PC-9 (cell line): Measurements from ENCODE around the gene ARL9. TPM values are rescaled to one million over a fixed set of nuclear protein-coding genes. Genes with fewer than 3 reads are reported as not detected.

Experiments used
- BruUV-seq: library from RNA; stranded (reverse); fragments of 400-500 nt; replicated peaks from 2 replicates; lab custom pipeline; 2021; lab: Mats Ljungman, UMichigan
- CTCF ChIA-PET: fragments of 300-600 bp; sonication (Branson Sonifier 250); formaldehyde crosslinking; loops from one replicate; lab custom pipeline; 2022; ENCODE audit warnings: antibody characterized with exemption; lab: Charles Lee
- POLR2A ChIA-PET: fragments of 300-600 bp; sonication (Branson Sonifier 250); formaldehyde crosslinking; loops from one replicate; lab custom pipeline; 2022; ENCODE audit warnings: antibody characterized with exemption; ENCODE audit not compliant: unreplicated experiment; lab: Charles Lee
- DNase-seq, 2 experiments: peaks; one replicate each; pipeline versions ENCODE4 v3.0.0 to v3.0.0-alpha.2; 2015 to 2022; ENCODE audit warnings: mixed read lengths in 1 of 2
- H2AFZ ChIP-seq: fragments of 200-600 bp; sonication (generic); 2 replicates; pipeline ENCODE4 v1.8.1; 2017; ENCODE audit warnings: antibody characterized with exemption
- H3F3A ChIP-seq: fragments of 200-600 bp; sonication (generic); 2 replicates; pipeline ENCODE4 v1.8.1; 2017; ENCODE audit warnings: antibody characterized with exemption, mild to moderate bottlenecking, low read depth; ENCODE audit not compliant: insufficient read depth
- H3K27ac ChIP-seq: fragments of 200-600 bp; sonication (generic); 2 replicates; pipeline ENCODE4 v1.6.1; 2016; ENCODE audit warnings: mixed run types
- H3K27me3 ChIP-seq: fragments of 200-600 bp; sonication (generic); 2 replicates; pipeline ENCODE4 v1.6.1; 2016; ENCODE audit warnings: low read depth, mixed run types; ENCODE audit not compliant: insufficient read depth
- H3K36me3 ChIP-seq: fragments of 200-600 bp; sonication (generic); 2 replicates; pipeline ENCODE4 v1.6.1; 2016; ENCODE audit warnings: low read depth, mixed run types
- H3K4me1 ChIP-seq: fragments of 200-600 bp; sonication (generic); replicated peaks from 2 replicates; pipeline ENCODE4 v1.6.1; 2016; ENCODE audit warnings: mixed run types; ENCODE audit not compliant: insufficient read depth
- H3K4me2 ChIP-seq: fragments of 200-600 bp; sonication (generic); 2 replicates; pipeline ENCODE4 v1.6.1; 2017; ENCODE audit warnings: mixed run types
- H3K4me3 ChIP-seq: fragments of 200-600 bp; sonication (generic); 2 replicates; pipeline ENCODE4 v1.6.1; 2016; ENCODE audit warnings: mixed run types
- H3K79me2 ChIP-seq: fragments of 200-600 bp; sonication (generic); 2 replicates; pipeline ENCODE4 v1.6.1; 2017; ENCODE audit warnings: low read depth, mixed run types
- H3K9me2 ChIP-seq: fragments of 200-600 bp; sonication (generic); 2 replicates; pipeline ENCODE4 v1.8.1; 2017; ENCODE audit warnings: mild to moderate bottlenecking; ENCODE audit not compliant: insufficient read depth
- H3K9me3 ChIP-seq: fragments of 200-600 bp; sonication (generic); 2 replicates; pipeline ENCODE4 v1.8.1; 2016; ENCODE audit warnings: low read depth; ENCODE audit not compliant: insufficient read depth
- H4K20me1 ChIP-seq: fragments of 200-600 bp; sonication (generic); 2 replicates; pipeline ENCODE4 v1.8.1; 2017; ENCODE audit not compliant: insufficient read depth
- CTCF ChIP-seq: fragments of 200-600 bp; sonication (generic); conservative IDR thresholded peaks from 2 replicates; pipeline ENCODE4 v1.6.1; 2017; ENCODE audit warnings: mixed run types, antibody characterized with exemption, mild to moderate bottlenecking, moderate library complexity
- EZH2 ChIP-seq: fragments of 200-600 bp; sonication (generic); IDR thresholded peaks from 2 replicates; pipeline ENCODE4 v1.8.0; 2017; ENCODE audit warnings: antibody characterized with exemption, low read depth
- intact Hi-C: fragments of 100-400 bp; cut with micrococcal nuclease; formaldehyde crosslinking; loops from one replicate; pipeline ENCODE4 v1.10.0; 2022; ENCODE audit not compliant: unreplicated experiment
- total RNA-seq: library from RNA; stranded (reverse); gene quantifications from 2 replicates; pipeline ENCODE4 v1.2.3, GENCODE V29; 2021

ARL9 gene
- total RNA-seq, 1 experiment from 2014 or later, result not detected

GRCh38 chr4:56469489-56470210 lies 35.9 kb upstream of the ARL9 start:
- Histone ChIP-seq H2AFZ (no peak overlapping the region), H3K4me1 (peaks cover 26% of the 10 kb centered on the region), H3K27me3 (no peaks in the 10 kb centered on the region), H3K9me2 (no peaks in the 10 kb centered on the region), H3K36me3 (peaks cover 28% of the 10 kb centered on the region; the same call in 1 of the 2 replicates), H3K9me3 (no peaks in the 10 kb centered on the region), H3K4me3 (peak overlapping the region; percentile 96; the same call in 1 of the 2 replicates), H3K27ac (no peak overlapping the region), H3K79me2 (peaks cover 61% of the 10 kb centered on the region), H3K4me2 (peak overlapping the region; percentile 87), H4K20me1 (0 out of 2 replicates have a peak, but pooled peaks cover 9% of the 10 kb centered on the region), H3F3A (peaks cover 9% of the 10 kb centered on the region; the same call in 1 of the 2 replicates)
- TF ChIP-seq CTCF, result no peak
- no peak for TF ChIP-seq EZH2
- ChIA-PET POLR2A (no interaction called here), CTCF (interaction anchor here (0.7 kb wide), 1 partner anchor 367 kb away, joined by 3 read pairs; no protein-coding TSS in a partner anchor)
- no peak for DNase-seq
- intact Hi-C loops, result no loop called here
- BruUV-seq, result no TSS peak

GRCh38 chr4:56475917-56476316 lies 29.7 kb upstream of the ARL9 start:
- CTCF ChIA-PET, result no interaction called here
- Histone ChIP-seq H3K27me3 (no peaks in the 10 kb centered on the region), H3K4me3 (no peak overlapping the region), H3F3A (no peaks in the 10 kb centered on the region), H3K4me2 (no peak overlapping the region), H4K20me1 (no peaks in the 10 kb centered on the region), H3K9me2 (no peaks in the 10 kb centered on the region), H3K9me3 (no peaks in the 10 kb centered on the region), H3K27ac (no peak overlapping the region), H3K79me2 (peaks cover 4% of the 10 kb centered on the region; the same call in 1 of the 2 replicates), H3K4me1 (no peaks in the 10 kb centered on the region), H3K36me3 (peaks cover 30% of the 10 kb centered on the region; the same call in 1 of the 2 replicates), H2AFZ (no peak overlapping the region)
- TF ChIP-seq CTCF, result no peak
- TF ChIP-seq EZH2, result no peak
- no peak for DNase-seq
- intact Hi-C loops, result no loop called here
- no TSS peak for BruUV-seq
- POLR2A ChIA-PET, result no interaction called here

- Histone ChIP-seq H3K27me3 (no peaks in the 10 kb centered on the region), H4K20me1 (no peaks in the 10 kb centered on the region), H2AFZ (no peak overlapping the region), H3K27ac (no peak overlapping the region), H3K36me3 (peaks cover 20% of the 10 kb centered on the region; the same call in 1 of the 2 replicates), H3K9me3 (no peaks in the 10 kb centered on the region), H3K4me2 (no peak overlapping the region), H3F3A (no peaks in the 10 kb centered on the region), H3K4me3 (no peak overlapping the region), H3K4me1 (no peaks in the 10 kb centered on the region), H3K79me2 (no peaks in the 10 kb centered on the region), H3K9me2 (no peaks in the 10 kb centered on the region)
- no peak for TF ChIP-seq CTCF
- TF ChIP-seq EZH2, result no peak
- no peak for DNase-seq
- BruUV-seq, result no TSS peak
- ChIA-PET POLR2A (interaction anchor here (0.5 kb wide), 1 partner anchor 72 kb away, joined by 7 read pairs; no protein-coding TSS in a partner anchor), CTCF (no interaction called here)
- intact Hi-C loops, result no loop called here
Observed at GRCh38 chr4:56477192-56477702, 28.3 kb upstream of the ARL9 start.
